CMK (cell line): ENCODE measurements around the gene TMIGD3.
A peak's percentile ranks its signal among the peaks of the same experiment; 100 is the strongest.
"Not testable (repeated sequence)": the region's sequence is repeated elsewhere in the genome, so short reads cannot be mapped to it uniquely, and the experiment has no call there.

ENCODE experiments used
- DNase-seq: peaks from one replicate; pipeline ENCODE4 v3.0.0-alpha.2; 2010; ENCODE audit warnings: low read depth

Gene TMIGD3

GRCh38 chr1:111503585-111504060 is at the start of gene TMIGD3, which contains the start of gene ADORA3:
Gene TMIGD3 (minus strand): TSS chr1:111503633. CDS start chr1:111503354, 279 bp downstream.
Gene ADORA3 (minus strand): TSS chr1:111503633. CDS start chr1:111503354, 279 bp downstream.
- DNase-seq, result no peak

- no peak for DNase-seq
Measured at GRCh38 chr1:111553196-111553595, 49.8 kb upstream of the TMIGD3 start.

- DNase-seq, result no peak
Measured at GRCh38 chr1:111552587-111552986, 49.2 kb upstream of the TMIGD3 start.

- DNase-seq, result no peak
Measured at GRCh38 chr1:111551623-111552411, 48.4 kb upstream of the TMIGD3 start.

DNA sequence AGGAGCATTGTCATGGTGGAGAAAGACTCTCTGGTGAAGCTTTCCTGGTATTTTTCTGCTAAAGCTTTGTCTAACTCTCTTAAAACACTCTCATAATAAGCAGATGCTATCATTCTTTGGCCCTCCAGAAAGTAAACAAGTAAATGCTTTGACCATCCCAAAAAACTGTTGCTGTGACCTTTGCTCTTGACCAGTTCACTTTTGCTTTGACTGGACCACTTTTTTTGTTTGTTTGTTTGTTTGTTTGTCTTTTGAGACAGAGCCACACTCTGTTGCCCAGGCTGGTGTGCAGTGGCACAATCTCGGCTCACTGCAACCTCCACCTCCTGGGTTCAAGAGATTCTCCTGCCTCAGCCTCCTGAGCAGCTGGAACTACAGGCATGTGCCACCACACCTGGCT is 44.4 kb upstream of the TMIGD3 start:
- not testable (repeated sequence) for DNase-seq

GRCh38 chr1:111542187-111542586 is 38.8 kb upstream of the TMIGD3 start:
- DNase-seq, result no peak

- DNase-seq, result no peak
Measured at GRCh38 chr1:111541721-111542120, 38.3 kb upstream of the TMIGD3 start.

DNA sequence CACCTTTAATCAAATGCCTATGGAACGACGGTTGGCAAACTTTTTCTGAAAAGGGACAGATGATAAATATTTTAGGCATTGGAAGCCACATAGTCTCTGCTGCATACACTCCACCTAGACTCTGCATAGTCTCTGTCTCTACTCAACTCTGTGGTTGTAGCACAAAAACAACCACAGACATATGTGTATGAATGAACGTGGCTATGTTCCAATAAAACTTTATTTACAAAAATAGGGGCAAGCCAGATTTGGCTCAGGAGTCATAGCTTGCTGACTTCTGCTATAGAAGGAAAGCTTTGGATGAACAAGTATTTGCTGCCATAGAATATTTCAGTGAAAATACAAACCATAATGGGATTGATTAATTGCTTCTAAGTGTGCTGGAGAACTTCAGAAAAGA is 37.5 kb upstream of the TMIGD3 start:
- DNase-seq, result no peak

DNA sequence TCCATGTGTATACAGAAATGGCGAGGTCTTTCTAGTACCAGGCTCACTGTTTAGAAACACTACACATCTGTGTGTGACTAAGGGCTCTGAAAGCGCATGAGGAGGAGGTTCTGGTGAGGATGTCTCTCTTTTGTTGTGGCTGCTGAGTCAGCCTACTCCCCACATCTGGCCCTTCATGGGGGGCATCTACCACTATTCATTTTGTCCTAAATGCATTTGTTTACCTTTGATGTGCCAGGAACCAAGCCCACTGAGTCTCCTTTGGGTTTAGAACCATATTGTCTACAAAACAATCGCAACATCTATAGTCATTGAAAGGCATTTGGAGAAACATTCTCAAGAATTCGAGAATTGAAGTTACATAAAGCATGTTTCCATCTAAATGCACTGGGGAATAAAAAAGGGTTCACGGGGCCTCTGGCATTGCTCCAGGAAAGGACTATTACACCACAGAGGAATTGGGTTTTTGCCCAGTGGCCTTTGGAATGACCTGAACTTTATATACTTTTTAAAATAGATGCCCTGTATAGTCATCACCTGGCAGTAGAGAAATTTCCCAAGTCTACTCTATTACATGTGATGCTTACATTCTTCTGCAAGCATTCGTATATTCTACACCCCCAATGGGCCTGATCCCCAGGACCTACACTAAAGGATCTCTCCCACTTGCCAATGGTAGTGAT is 35.1 kb upstream of the TMIGD3 start:
- DNase-seq, result no peak

GRCh38 chr1:111535256-111536191 is 32.1 kb upstream of the TMIGD3 start:
- no peak for DNase-seq

- no peak for DNase-seq
Measured at GRCh38 chr1:111520053-111520452, 16.6 kb upstream of the TMIGD3 start.

GRCh38 chr1:111517469-111518225 is 14.2 kb upstream of the TMIGD3 start:
- DNase-seq, result no peak

- DNase-seq, result peak; percentile 96
Measured at GRCh38 chr1:111516005-111516535, 12.6 kb upstream of the TMIGD3 start.

GRCh38 chr1:111515291-111516004 is 12.0 kb upstream of the TMIGD3 start:
- no peak for DNase-seq

DNA sequence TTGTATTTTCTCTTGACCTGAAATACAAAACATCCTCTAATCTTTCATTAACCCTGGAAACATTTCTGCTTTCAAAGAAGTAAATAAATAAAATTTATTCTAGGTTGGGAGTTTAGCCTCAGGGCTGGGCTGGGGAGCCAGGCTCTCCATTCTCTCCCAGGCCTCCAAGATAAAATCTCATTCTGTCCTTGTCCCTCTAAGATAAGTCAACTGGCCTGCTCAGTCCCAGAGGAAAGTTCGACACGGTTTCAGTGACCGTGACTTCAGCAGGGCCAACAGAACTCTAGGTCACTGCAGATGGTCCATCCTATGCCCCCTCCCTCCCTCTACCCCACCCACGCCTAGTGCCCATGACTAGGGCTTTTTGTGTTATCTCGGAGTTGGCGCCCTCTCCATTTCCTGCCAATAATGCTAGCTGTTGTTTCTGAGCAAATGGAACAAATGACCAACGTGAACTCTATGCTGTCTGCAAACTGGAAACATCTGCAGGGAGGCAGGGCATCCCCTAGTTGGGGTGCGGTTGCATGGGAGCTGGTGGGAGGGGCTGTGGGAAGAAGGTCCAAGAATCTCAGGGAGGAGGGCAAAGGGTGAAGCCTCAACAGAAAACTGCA is 10.1 kb upstream of the TMIGD3 start:
- no peak for DNase-seq

DNA sequence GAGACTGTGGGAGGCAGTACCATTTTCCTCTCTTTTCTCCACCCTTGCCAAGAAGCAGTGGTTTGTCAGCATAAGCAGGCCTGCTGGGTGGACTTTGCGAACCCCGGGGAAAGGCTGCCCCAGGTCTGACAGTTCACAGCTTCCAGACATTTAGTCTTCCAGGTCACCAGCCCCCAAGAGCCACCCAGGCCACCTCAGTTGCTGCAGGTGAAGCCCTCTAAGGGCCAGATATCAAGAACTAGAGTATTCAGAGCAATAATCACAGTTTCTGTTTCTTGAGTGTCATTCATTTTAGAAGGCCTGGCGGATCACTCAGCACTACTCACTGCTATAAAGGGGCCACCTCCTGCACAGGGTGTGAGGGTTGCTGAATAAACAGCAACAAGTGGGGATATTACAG is 9.5 kb upstream of the TMIGD3 start:
- no peak for DNase-seq

DNA sequence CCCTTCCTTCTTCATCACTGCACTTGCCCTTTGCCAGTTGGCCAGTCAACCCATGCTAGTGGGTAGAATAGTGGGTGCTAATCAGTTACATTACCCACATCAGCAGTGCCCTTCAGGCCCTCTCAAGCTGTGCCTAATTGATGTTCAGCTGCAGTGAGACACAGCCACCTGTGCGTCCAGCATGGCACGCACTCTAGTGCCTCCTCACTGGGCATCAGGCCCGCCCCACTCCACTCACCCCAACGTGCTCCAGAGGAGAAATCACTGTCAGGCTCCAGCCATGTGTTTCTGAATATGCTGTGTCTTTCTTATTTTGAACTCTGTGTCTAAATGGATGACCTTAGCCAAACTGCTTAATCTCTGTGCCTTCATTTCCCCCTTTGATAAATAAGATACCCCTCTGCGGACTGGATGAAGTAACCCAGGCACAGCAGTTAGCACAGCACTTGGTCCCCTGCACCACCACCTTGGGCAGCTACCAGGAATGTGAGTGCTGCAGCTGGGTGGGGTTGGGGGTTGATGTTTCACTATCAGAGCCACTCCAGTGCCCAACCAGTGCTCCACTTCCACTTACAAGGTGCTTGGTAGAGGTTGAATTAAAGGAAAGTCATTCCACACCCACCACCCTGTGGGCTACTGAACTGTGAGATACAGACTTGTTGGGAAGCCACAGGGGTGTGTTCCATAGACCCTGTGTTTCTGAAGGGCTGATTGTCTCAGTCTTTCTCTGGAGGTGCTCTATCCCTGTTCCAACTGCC is 8.9 kb upstream of the TMIGD3 start:
- no peak for DNase-seq

DNA sequence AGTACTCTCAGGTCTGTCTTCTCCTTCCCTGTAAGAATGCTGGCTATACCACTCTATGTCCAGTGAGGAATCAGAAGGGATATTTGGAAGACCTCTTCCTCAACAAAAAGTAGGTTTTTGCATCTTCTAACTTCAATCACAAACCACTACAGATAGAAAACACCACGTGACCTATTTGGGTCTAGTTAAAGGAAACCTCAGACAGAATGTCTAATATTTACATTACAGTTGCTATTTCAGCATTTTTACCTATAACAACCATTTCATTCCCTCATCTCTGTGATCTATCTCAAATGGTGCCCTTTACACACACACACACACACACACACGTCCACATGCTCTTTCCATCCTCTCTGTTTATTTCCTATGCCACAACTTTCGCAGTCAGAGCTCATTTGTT is 7.9 kb upstream of the TMIGD3 start:
- no peak for DNase-seq

DNA sequence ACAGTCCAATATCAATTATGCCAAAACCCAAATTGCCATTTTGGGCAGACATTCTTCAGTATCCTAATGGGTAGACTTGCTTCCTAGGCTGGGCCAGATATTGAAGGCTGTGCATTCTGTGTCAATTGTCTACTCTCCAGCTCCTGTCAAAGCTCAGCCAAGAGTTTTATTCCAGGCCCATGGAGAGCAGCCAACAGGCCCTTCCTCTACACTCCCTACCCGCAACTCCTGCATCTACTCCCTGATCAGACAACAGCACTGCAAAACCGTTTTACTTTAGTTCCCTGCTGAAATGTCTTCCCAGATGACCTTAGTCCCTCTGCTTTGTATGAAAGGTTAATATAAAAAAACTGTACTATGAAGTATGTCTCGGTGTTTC is 6.6 kb upstream of the TMIGD3 start:
- no peak for DNase-seq
